ENCODE data around the gene NCOA3.
"Not testable (repeated sequence)": the region's sequence is repeated elsewhere in the genome, so short reads cannot be mapped to it uniquely, and the experiment has no call there.

NCOA3 gene

GRCh38 chr20:47571426-47571825, 69.7 kb downstream of the NCOA3 start:
- no peak for DNase-seq

- no peak for DNase-seq
Measured at GRCh38 chr20:47572105-47572729, 70.5 kb downstream of the NCOA3 start.

- no peak for DNase-seq
Measured at GRCh38 chr20:47573559-47573958, 71.9 kb downstream of the NCOA3 start.

- peak; percentile 84 for DNase-seq
Measured at GRCh38 chr20:47574616-47575364, 73.1 kb downstream of the NCOA3 start.

GRCh38 chr20:47576516-47577033, 74.9 kb downstream of the NCOA3 start:
- peak; percentile 90 for DNase-seq

GRCh38 chr20:47577314-47577713, 75.6 kb downstream of the NCOA3 start:
- DNase-seq, result no peak

- no peak for DNase-seq
Measured at GRCh38 chr20:47578543-47578942, 76.9 kb downstream of the NCOA3 start.

GRCh38 chr20:47580686-47581085, 79.0 kb downstream of the NCOA3 start:
- not testable (repeated sequence) for DNase-seq

GRCh38 chr20:47581090-47581489, 79.4 kb downstream of the NCOA3 start:
- DNase-seq, result no peak

GRCh38 chr20:47583551-47583950, 81.9 kb downstream of the NCOA3 start:
- DNase-seq, result no peak

GRCh38 chr20:47585087-47585747, 83.5 kb downstream of the NCOA3 start:
- no peak for DNase-seq

- DNase-seq, result no peak
Measured at GRCh38 chr20:47586649-47587294, 85.1 kb downstream of the NCOA3 start.

GRCh38 chr20:47588158-47588557, 86.5 kb downstream of the NCOA3 start:
- DNase-seq, result no peak

- DNase-seq, result no peak
Measured at GRCh38 chr20:47591231-47591630, 89.5 kb downstream of the NCOA3 start.

- no peak for DNase-seq
Measured at GRCh38 chr20:47594157-47594556, 92.5 kb downstream of the NCOA3 start.

GRCh38 chr20:47595138-47595537, 93.5 kb downstream of the NCOA3 start:
- DNase-seq, result not testable (repeated sequence)

GRCh38 chr20:47596003-47596571, 94.4 kb downstream of the NCOA3 start:
- no peak for DNase-seq

- no peak for DNase-seq
Measured at GRCh38 chr20:47597090-47597489, 95.4 kb downstream of the NCOA3 start.

GRCh38 chr20:47598911-47599744, 97.4 kb downstream of the NCOA3 start:
- DNase-seq, result no peak

- DNase-seq, result no peak
Measured at GRCh38 chr20:47600967-47601547, 99.4 kb downstream of the NCOA3 start.

GRCh38 chr20:47603260-47603659, 101.6 kb downstream of the NCOA3 start:
- DNase-seq, result no peak

All from NCI-H1092 treated with DMSO at 0.1 percent for 48 hours (cell line).